HepG2 (cell line): Measurements from ENCODE around the gene FTL. TPM values are rescaled to one million over a fixed set of nuclear protein-coding genes. Genes with fewer than 3 reads are reported as not detected.

Experiments used
- ARNTL ChIP-seq: sonication (generic); formaldehyde crosslinking; IDR thresholded peaks from 2 replicates; pipeline ENCODE4 v1.4.0; 2020; ENCODE audit warnings: mild to moderate bottlenecking, missing genetic modification reagents
- DMTF1 ChIP-seq: sonication (generic); formaldehyde crosslinking; IDR thresholded peaks from 2 replicates; pipeline ENCODE4 v1.4.0; 2020; ENCODE audit warnings: mild to moderate bottlenecking, missing genetic modification reagents
- GFI1 ChIP-seq: sonication (generic); formaldehyde crosslinking; IDR thresholded peaks from 2 replicates; pipeline ENCODE4 v1.5.0; 2020; ENCODE audit warnings: missing genetic modification reagents, mild to moderate bottlenecking, borderline replicate concordance
- JARID2 ChIP-seq: sonication (generic); formaldehyde crosslinking; IDR thresholded peaks from 2 replicates; pipeline ENCODE4 v1.8.1; 2023; ENCODE audit warnings: missing genetic modification reagents, inconsistent platforms; ENCODE audit not compliant: insufficient replicate concordance
- KLF6 ChIP-seq: IDR thresholded peaks from 2 replicates; pipeline ENCODE4 v1.8.0; 2016; ENCODE audit warnings: missing biosample characterization, missing genetic modification reagents
- LCORL ChIP-seq, 2 experiments: fragments of 450-650 bp in 1 of 2; sonication (generic) in 1 of 2; formaldehyde crosslinking in 1 of 2; IDR thresholded peaks; 2 replicates each; pipeline versions ENCODE4 v1.5.0 to v1.6.1; 2017 to 2020; ENCODE audit warnings: antibody characterized with exemption in 1 of 2, missing genetic modification reagents in 1 of 2
- NBN ChIP-seq: fragments of 450-650 bp; conservative IDR thresholded peaks from 2 replicates; pipeline ENCODE4 v1.6.1; 2017
- NCOA2 ChIP-seq: sonication (generic); formaldehyde crosslinking; IDR thresholded peaks from 2 replicates; pipeline ENCODE4 v1.8.0; 2022; ENCODE audit warnings: inconsistent platforms
- PBX2 ChIP-seq: IDR thresholded peaks from 2 replicates; pipeline ENCODE4 v1.6.1; 2016; ENCODE audit warnings: control low read depth
- PRMT3 ChIP-seq: sonication (generic); formaldehyde crosslinking; IDR thresholded peaks from 2 replicates; pipeline ENCODE4 v1.8.1; 2022; ENCODE audit warnings: low read depth, mild to moderate bottlenecking, moderate library complexity, missing genetic modification reagents, borderline replicate concordance
- SAP130 ChIP-seq: IDR thresholded peaks from 2 replicates; pipeline ENCODE4 v1.6.1; 2016; ENCODE audit warnings: low read depth
- SP1 ChIP-seq, 2 experiments: fragments of 450-650 bp in 1 of 2; sonication (generic) in 1 of 2; formaldehyde crosslinking in 1 of 2; IDR thresholded peaks; 2 replicates each; pipeline versions ENCODE4 v1.4.0 to v1.6.1; 2016 to 2020; ENCODE audit warnings: missing genetic modification reagents in 1 of 2
- TOE1 ChIP-seq: sonication (generic); formaldehyde crosslinking; IDR thresholded peaks from 2 replicates; pipeline ENCODE4 v1.4.0; 2020; ENCODE audit warnings: mild to moderate bottlenecking, missing genetic modification reagents
- U2AF2 ChIP-seq: fragments of 200-400 bp; formaldehyde crosslinking; IDR thresholded peaks from 2 replicates; pipeline ENCODE4 v1.6.1; 2017; ENCODE audit warnings: low read depth, mild to moderate bottlenecking, low read length
- ZNF160 ChIP-seq: sonication (generic); formaldehyde crosslinking; IDR thresholded peaks from 2 replicates; pipeline ENCODE4 v1.8.0; 2022; ENCODE audit warnings: mild to moderate bottlenecking, inconsistent platforms, missing genetic modification reagents
- ZNF180 ChIP-seq: sonication (generic); formaldehyde crosslinking; IDR thresholded peaks from 2 replicates; pipeline ENCODE4 v1.4.0; 2020; ENCODE audit warnings: low read depth, missing genetic modification reagents, borderline replicate concordance
- ZNF24 ChIP-seq: fragments of 450-650 bp; IDR thresholded peaks from 2 replicates; pipeline ENCODE4 v1.6.1; 2017; ENCODE audit warnings: antibody characterized with exemption, mild to moderate bottlenecking
- ZNF274 ChIP-seq: sonication (generic); formaldehyde crosslinking; IDR thresholded peaks from 2 replicates; pipeline ENCODE4 v1.5.1; 2020; ENCODE audit warnings: mild to moderate bottlenecking, missing genetic modification reagents
- ZNF382 ChIP-seq: sonication (generic); formaldehyde crosslinking; IDR thresholded peaks from 2 replicates; pipeline ENCODE4 v1.5.0; 2020; ENCODE audit warnings: missing genetic modification reagents, mild to moderate bottlenecking, borderline replicate concordance
- ZNF501 ChIP-seq: sonication (generic); formaldehyde crosslinking; IDR thresholded peaks from 2 replicates; pipeline ENCODE4 v1.5.1; 2020; ENCODE audit warnings: mild to moderate bottlenecking, moderate library complexity, missing genetic modification reagents
- ZNF670 ChIP-seq: sonication (generic); formaldehyde crosslinking; IDR thresholded peaks from 2 replicates; pipeline ENCODE4 v1.8.0; 2022; ENCODE audit warnings: mild to moderate bottlenecking, missing genetic modification reagents, borderline replicate concordance
- ZNF7 ChIP-seq: IDR thresholded peaks from 2 replicates; pipeline ENCODE4 v1.6.1; 2016; ENCODE audit warnings: missing biosample characterization, missing genetic modification reagents
- polyA plus RNA-seq, 8 experiments: library from polyadenylated mRNA; depleted of rRNA in 3 of 8; stranded (reverse) in 7 of 8; unstranded in 1 of 8; fragments of >200 nt; fragmentation: Illumina TruSeq in 4 of 8; extraction: Trizol in 4 of 8; gene quantifications; 2 replicates each; pipeline versions ENCODE4 v1.2.1 to v1.2.3, GENCODE V29; 2011 to 2016; ENCODE audit warnings: low read depth in 4 of 8, missing spikeins in 1 of 8, mixed read lengths in 1 of 8; ENCODE audit not compliant: insufficient read depth in 1 of 8
- total RNA-seq, 5 experiments: library from RNA; depleted of rRNA; stranded (reverse); fragments of >200 nt; fragmentation: Illumina TruSeq; extraction: Trizol; gene quantifications; 2 replicates each; pipeline ENCODE4 v1.2.3, GENCODE V29; 2016; ENCODE audit warnings: low read depth in 1 of 5
- TF ChIP-seq, protein P1 (sequence below): IDR thresholded peaks from 2 replicates; pipeline ENCODE4 v1.6.1; 2016; ENCODE audit warnings: low read depth
- TF ChIP-seq, protein P2 (sequence below): sonication (generic); formaldehyde crosslinking; IDR thresholded peaks from 2 replicates; pipeline ENCODE4 v1.4.0; 2020; ENCODE audit warnings: missing genetic modification reagents

FTL gene
- total and polyA plus RNA-seq, 2 of the 13 experiments (the other 11 are each of a cell fraction or from before 2014, with no cell fraction given) = 2,721 to 8,800 TPM

- TF ChIP-seq, protein P1, sequence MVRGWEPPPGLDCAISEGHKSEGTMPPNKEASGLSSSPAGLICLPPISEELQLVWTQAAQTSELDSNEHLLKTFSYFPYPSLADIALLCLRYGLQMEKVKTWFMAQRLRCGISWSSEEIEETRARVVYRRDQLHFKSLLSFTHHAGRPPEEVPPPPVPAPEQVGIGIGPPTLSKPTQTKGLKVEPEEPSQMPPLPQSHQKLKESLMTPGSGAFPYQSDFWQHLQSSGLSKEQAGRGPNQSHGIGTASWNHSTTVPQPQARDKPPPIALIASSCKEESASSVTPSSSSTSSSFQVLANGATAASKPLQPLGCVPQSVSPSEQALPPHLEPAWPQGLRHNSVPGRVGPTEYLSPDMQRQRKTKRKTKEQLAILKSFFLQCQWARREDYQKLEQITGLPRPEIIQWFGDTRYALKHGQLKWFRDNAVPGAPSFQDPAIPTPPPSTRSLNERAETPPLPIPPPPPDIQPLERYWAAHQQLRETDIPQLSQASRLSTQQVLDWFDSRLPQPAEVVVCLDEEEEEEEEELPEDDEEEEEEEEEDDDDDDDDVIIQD = 0 out of 2 replicates have a peak, but pooled peaks have one; percentile 24
- TF ChIP-seq SAP130 (CRISPR knock-in tag) = peak; percentile 96
- peak; percentile 33; the same call in 1 of the 2 replicates for TF ChIP-seq GFI1 (CRISPR knock-in tag)
- TF ChIP-seq TOE1 (CRISPR knock-in tag) = peak; percentile 31; the same call in 1 of the 2 replicates
- TF ChIP-seq DMTF1 (CRISPR knock-in tag) = no peak
- TF ChIP-seq, protein P2, sequence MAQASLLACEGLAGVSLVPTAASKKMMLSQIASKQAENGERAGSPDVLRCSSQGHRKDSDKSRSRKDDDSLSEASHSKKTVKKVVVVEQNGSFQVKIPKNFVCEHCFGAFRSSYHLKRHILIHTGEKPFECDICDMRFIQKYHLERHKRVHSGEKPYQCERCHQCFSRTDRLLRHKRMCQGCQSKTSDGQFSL = no peak
- peak; percentile 70; the same call in 1 of the 2 replicates for TF ChIP-seq ZNF501 (CRISPR knock-in tag)
- no peak for TF ChIP-seq PRMT3
- TF ChIP-seq NBN = no peak
- TF ChIP-seq ZNF24 = no peak
- TF ChIP-seq KLF6 = peak; percentile 64; the same call in 1 of the 2 replicates
- no peak for TF ChIP-seq ZNF382 (CRISPR knock-in tag)
- TF ChIP-seq ZNF160 = peak; percentile 48; the same call in 1 of the 2 replicates
- peak; percentile 72; the same call in 1 of the 2 replicates for TF ChIP-seq LCORL (IDR thresholded peaks at IDR 0.05)
- TF ChIP-seq LCORL (CRISPR knock-in tag; IDR thresholded peaks at IDR 0.05) = peak; percentile 11; the same call in 1 of the 2 replicates
- no peak for TF ChIP-seq PBX2 (CRISPR knock-in tag)
- TF ChIP-seq JARID2 (CRISPR knock-in tag) = no peak
- TF ChIP-seq ZNF7 (CRISPR knock-in tag) = no peak
- no peak for TF ChIP-seq ZNF180 (CRISPR knock-in tag)
- TF ChIP-seq NCOA2 (CRISPR knock-in tag) = no peak; the same call in 1 of the 2 replicates
- no peak for TF ChIP-seq ZNF274 (CRISPR knock-in tag)
- 0 out of 2 replicates have a peak, but pooled peaks have one; percentile 26 for TF ChIP-seq U2AF2
- peak; percentile 94 for TF ChIP-seq ARNTL (CRISPR knock-in tag)
- TF ChIP-seq ZNF670 = no peak
- TF ChIP-seq SP1 (IDR thresholded peaks at IDR 0.05) = no peak
- peak; percentile 30; the same call in 1 of the 2 replicates for TF ChIP-seq SP1 (CRISPR knock-in tag; IDR thresholded peaks at IDR 0.05)
These were observed 10.4 kb upstream of the FTL start, which contains the start of gene BAX (continued) for GRCh38 chr19:48954595-48955307.
